ENCODE measurements around the gene LRRC43. TPM values are rescaled to one million over a fixed set of nuclear protein-coding genes. Genes with fewer than 3 reads are reported as not detected.

LRRC43 gene
- total RNA-seq, 1 donor from 2014 or later: 0.24 TPM

DNA sequence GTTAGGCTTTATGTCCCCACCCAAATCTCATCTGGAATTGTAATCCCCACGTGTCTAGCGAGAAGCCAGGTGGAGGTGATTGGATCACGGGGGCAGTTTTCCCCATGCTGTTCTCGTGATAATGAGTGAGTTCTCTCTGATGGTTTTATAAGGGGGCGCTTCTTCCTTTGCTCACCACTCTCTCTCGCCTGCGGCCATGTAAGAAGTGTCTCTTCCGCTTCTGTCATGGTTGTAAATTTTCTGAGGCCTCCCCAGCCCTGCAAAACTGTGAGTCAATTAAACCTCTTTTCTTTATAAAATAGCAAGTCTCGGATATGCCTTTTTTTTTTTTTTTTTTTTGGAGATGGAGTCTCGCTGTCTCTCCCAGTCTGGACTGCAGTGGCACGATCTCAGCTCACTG is 22.2 kb upstream of the LRRC43 start:
- Histone ChIP-seq H3K79me2 (ENCODE audit: low read depth) (no peaks in the 10 kb centered on the region), H3F3A (ENCODE audit: low read depth) (no peaks in the 10 kb centered on the region), H3K9ac (no peak overlapping the region), H3K4me1 (no peaks in the 10 kb centered on the region), H3K4me3 (no peak overlapping the region), H3K27ac (no peak overlapping the region), H3K36me3 (no peaks in the 10 kb centered on the region), H3K4me2 (no peak overlapping the region), H4K20me1 (ENCODE audit: low read depth) (no peaks in the 10 kb centered on the region), H3K9me3 (ENCODE audit: low read depth) (no peaks in the 10 kb centered on the region), H2AFZ (replicated peaks) (no peak overlapping the region), H3K27me3 (no peaks in the 10 kb centered on the region)
- no peak for DNase-seq (ENCODE audit: low spot score)
- no peak overlapping the region for H3K27ac Mint-ChIP-seq
- H3K36me3 Mint-ChIP-seq: no peaks in the 10 kb centered on the region
- no peaks in the 10 kb centered on the region for H3K9me3 Mint-ChIP-seq
- H3K4me3 Mint-ChIP-seq: no peak overlapping the region
- no peak for TF ChIP-seq EZH2phosphoT487 (IDR thresholded peaks at IDR 0.05)
- TF ChIP-seq EZH2 (IDR thresholded peaks at IDR 0.05): no peak
- TF ChIP-seq, protein P1, sequence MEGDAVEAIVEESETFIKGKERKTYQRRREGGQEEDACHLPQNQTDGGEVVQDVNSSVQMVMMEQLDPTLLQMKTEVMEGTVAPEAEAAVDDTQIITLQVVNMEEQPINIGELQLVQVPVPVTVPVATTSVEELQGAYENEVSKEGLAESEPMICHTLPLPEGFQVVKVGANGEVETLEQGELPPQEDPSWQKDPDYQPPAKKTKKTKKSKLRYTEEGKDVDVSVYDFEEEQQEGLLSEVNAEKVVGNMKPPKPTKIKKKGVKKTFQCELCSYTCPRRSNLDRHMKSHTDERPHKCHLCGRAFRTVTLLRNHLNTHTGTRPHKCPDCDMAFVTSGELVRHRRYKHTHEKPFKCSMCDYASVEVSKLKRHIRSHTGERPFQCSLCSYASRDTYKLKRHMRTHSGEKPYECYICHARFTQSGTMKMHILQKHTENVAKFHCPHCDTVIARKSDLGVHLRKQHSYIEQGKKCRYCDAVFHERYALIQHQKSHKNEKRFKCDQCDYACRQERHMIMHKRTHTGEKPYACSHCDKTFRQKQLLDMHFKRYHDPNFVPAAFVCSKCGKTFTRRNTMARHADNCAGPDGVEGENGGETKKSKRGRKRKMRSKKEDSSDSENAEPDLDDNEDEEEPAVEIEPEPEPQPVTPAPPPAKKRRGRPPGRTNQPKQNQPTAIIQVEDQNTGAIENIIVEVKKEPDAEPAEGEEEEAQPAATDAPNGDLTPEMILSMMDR (IDR thresholded peaks at IDR 0.05): no peak
- no peaks in the 10 kb centered on the region for H3K4me1 Mint-ChIP-seq
- H3K27me3 Mint-ChIP-seq (ENCODE audit: insufficient read depth, low read depth): no peaks in the 10 kb centered on the region

DNA sequence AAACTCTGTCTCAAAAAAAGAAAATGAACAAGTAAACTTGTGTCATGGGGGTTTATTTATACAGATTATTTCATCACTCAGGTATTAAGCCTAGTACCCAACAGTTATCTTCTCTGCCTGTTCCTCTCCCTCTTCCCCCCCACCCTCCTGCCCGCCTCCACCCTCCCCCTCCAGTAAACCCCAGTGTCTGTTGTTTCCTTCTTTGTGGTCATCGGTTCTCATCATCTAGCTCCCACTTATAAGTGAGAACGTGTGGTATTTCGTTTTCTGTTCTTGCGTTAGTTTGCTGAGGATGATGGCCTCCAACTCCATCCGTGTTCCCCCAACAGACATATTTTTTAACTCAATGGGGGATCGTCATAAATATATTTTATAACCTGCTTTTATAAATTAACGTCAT is 21.2 kb upstream of the LRRC43 start:
- no peaks in the 10 kb centered on the region for H4K20me1 ChIP-seq (ENCODE audit: low read depth)
- H3K4me1 ChIP-seq: no peaks in the 10 kb centered on the region
- TF ChIP-seq, protein P1 (IDR thresholded peaks at IDR 0.05): no peak
- TF ChIP-seq EZH2 (IDR thresholded peaks at IDR 0.05): no peak
- TF ChIP-seq EZH2phosphoT487 (IDR thresholded peaks at IDR 0.05): no peak
- no peaks in the 10 kb centered on the region for H3F3A ChIP-seq (ENCODE audit: low read depth)
- H3K27me3 ChIP-seq: no peaks in the 10 kb centered on the region
- Mint-ChIP-seq H3K27ac (no peak overlapping the region), H3K36me3 (no peaks in the 10 kb centered on the region), H3K27me3 (ENCODE audit: insufficient read depth, low read depth) (no peaks in the 10 kb centered on the region), H3K9me3 (no peaks in the 10 kb centered on the region), H3K4me3 (no peak overlapping the region), H3K4me1 (peaks cover under 1% of the 10 kb centered on the region)
- no peak overlapping the region for H3K4me3 ChIP-seq
- DNase-seq (ENCODE audit: low spot score): no peak
- H2AFZ ChIP-seq (replicated peaks): no peak overlapping the region
- H3K27ac ChIP-seq: no peak overlapping the region
- no peak overlapping the region for H3K4me2 ChIP-seq
- no peak overlapping the region for H3K9ac ChIP-seq
- no peaks in the 10 kb centered on the region for H3K36me3 ChIP-seq
- no peaks in the 10 kb centered on the region for H3K9me3 ChIP-seq (ENCODE audit: low read depth)
- no peaks in the 10 kb centered on the region for H3K79me2 ChIP-seq (ENCODE audit: low read depth)

DNA sequence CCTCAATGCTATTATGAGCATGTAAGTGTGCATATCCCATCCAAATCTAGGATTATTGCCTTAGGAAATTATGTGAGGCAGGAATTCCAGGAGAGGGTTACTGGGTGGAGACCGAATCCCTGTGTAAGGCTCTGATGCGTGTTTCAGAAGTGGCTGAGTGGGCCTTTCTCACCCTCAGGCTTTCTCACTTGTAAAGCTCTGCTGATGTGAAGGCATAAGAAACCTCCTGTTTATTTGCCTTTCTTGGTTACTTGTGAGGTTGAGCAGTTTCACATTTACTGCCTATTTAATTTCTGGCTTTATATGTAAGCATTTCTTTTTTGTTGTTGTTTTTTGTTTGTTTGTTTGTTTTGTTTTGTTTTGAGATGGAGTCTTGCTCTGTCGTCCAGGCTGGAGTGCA is 19.9 kb upstream of the LRRC43 start:
- TF ChIP-seq, protein P1 (IDR thresholded peaks at IDR 0.05): no peak
- TF ChIP-seq EZH2 (IDR thresholded peaks at IDR 0.05): no peak
- no peak for TF ChIP-seq EZH2phosphoT487 (IDR thresholded peaks at IDR 0.05)
- Histone ChIP-seq H3K9ac (no peak overlapping the region), H4K20me1 (ENCODE audit: low read depth) (no peaks in the 10 kb centered on the region), H3K27ac (no peak overlapping the region), H3K4me3 (no peak overlapping the region), H2AFZ (replicated peaks) (no peak overlapping the region), H3K4me2 (no peak overlapping the region), H3K9me3 (ENCODE audit: low read depth) (no peaks in the 10 kb centered on the region), H3K36me3 (no peaks in the 10 kb centered on the region), H3F3A (ENCODE audit: low read depth) (no peaks in the 10 kb centered on the region), H3K27me3 (no peaks in the 10 kb centered on the region), H3K4me1 (no peaks in the 10 kb centered on the region), H3K79me2 (ENCODE audit: low read depth) (no peaks in the 10 kb centered on the region)
- DNase-seq (ENCODE audit: low spot score): no peak
- Mint-ChIP-seq H3K27ac (no peak overlapping the region), H3K4me1 (peaks cover 9% of the 10 kb centered on the region), H3K27me3 (ENCODE audit: insufficient read depth, low read depth) (no peaks in the 10 kb centered on the region), H3K9me3 (no peaks in the 10 kb centered on the region), H3K36me3 (no peaks in the 10 kb centered on the region), H3K4me3 (no peak overlapping the region)

Data from neural progenitor cell (in vitro differentiated cells).